K562 (cell line): ENCODE measurements around the gene PGLYRP4. TPM values are rescaled to one million over a fixed set of nuclear protein-coding genes. Genes with fewer than 3 reads are reported as not detected.

Experiments used
- DMBX1 ChIP-seq: fragments of 250-450 bp; sonication (Bioruptor Pico); IDR thresholded peaks from 2 replicates; pipeline ENCODE4 v1.8.0; 2022; ENCODE audit warnings: inconsistent platforms, mild to moderate bottlenecking, moderate library complexity, borderline replicate concordance
- DNMT1 ChIP-seq: fragments of 450-650 bp; IDR thresholded peaks from 2 replicates; pipeline ENCODE4 v1.6.1; 2016; ENCODE audit warnings: antibody characterized with exemption, mild to moderate bottlenecking
- FOXJ2 ChIP-seq: fragments of 200-800 bp; sonication (Bioruptor generic); IDR thresholded peaks from 2 replicates; pipeline ENCODE4 v1.6.1; 2016; ENCODE audit warnings: missing genetic modification characterization, missing compliant biosample characterization
- HLTF ChIP-seq: fragments of 450-650 bp; IDR thresholded peaks from 2 replicates; pipeline ENCODE4 v1.6.1; 2016
- HMG20B ChIP-seq: fragments of 250-450 bp; sonication (Bioruptor Pico); IDR thresholded peaks from 2 replicates; pipeline ENCODE4 v1.5.0; 2021; ENCODE audit warnings: mild to moderate bottlenecking
- HNRNPUL1 ChIP-seq: fragments of 200-400 bp; formaldehyde crosslinking; IDR thresholded peaks from 2 replicates; pipeline ENCODE4 v1.6.1; 2017; ENCODE audit warnings: low read length
- HOXB6 ChIP-seq: fragments of 250-450 bp; sonication (Bioruptor Pico); IDR thresholded peaks from 2 replicates; pipeline ENCODE4 v1.5.1; 2022; ENCODE audit warnings: mild to moderate bottlenecking, borderline replicate concordance
- JUND ChIP-seq, 2 experiments: IDR thresholded peaks; 2 replicates in 1 of 2; 3 replicates in 1 of 2; pipeline ENCODE4 v1.6.1; 2011; ENCODE audit warnings: borderline replicate concordance in 2 of 2, low read depth in 2 of 2, low read length in 2 of 2, improper control_type of control experiment in 1 of 2, missing biosample characterization in 1 of 2, missing genetic modification characterization in 1 of 2, missing genetic modification reagents in 1 of 2
- MBD2 ChIP-seq: sonication (generic); IDR thresholded peaks from 2 replicates; pipeline ENCODE4 v1.6.1; 2016; ENCODE audit warnings: low read depth, borderline replicate concordance
- MEF2D ChIP-seq: conservative IDR thresholded peaks from 2 replicates; pipeline ENCODE4 v1.6.1; 2016; ENCODE audit warnings: low read depth, missing genetic modification characterization, missing compliant biosample characterization
- NCOA4 ChIP-seq: fragments of 450-650 bp; IDR thresholded peaks from 2 replicates; pipeline ENCODE4 v1.6.1; 2018; ENCODE audit warnings: mild to moderate bottlenecking; ENCODE audit not compliant: partially characterized antibody
- NFE2 ChIP-seq: IDR thresholded peaks from 2 replicates; pipeline ENCODE4 v1.6.1; 2014; ENCODE audit warnings: antibody characterized with exemption, low read depth
- SMAD1 ChIP-seq: fragments of 150-350 bp; IDR thresholded peaks from 2 replicates; pipeline ENCODE4 v1.6.1; 2014; ENCODE audit warnings: low read length, low read depth; ENCODE audit not compliant: partially characterized antibody
- SMARCA4 ChIP-seq: fragments of 450-650 bp; IDR thresholded peaks from 2 replicates; pipeline ENCODE4 v1.6.1; 2016
- ZNF311 ChIP-seq: fragments of 250-450 bp; sonication (Bioruptor Pico); IDR thresholded peaks from 2 replicates; pipeline ENCODE4 v1.4.0; 2020; ENCODE audit warnings: mild to moderate bottlenecking, moderate library complexity
- ZNF408 ChIP-seq: fragments of 250-450 bp; sonication (Bioruptor Pico); IDR thresholded peaks from 2 replicates; pipeline ENCODE4 v1.4.0; 2020; ENCODE audit warnings: low read depth, mild to moderate bottlenecking, moderate library complexity
- polyA plus RNA-seq, 8 experiments: library from polyadenylated mRNA; depleted of rRNA in 4 of 8; stranded (reverse) in 5 of 8; unstranded in 3 of 8; fragments of >200 nt; fragmentation: Nextera tagmentation in 2 of 8; fragmentation: Illumina TruSeq in 1 of 8; extraction: Ambion mirVana in 2 of 8; extraction: Trizol in 1 of 8; gene quantifications; 2 replicates each; pipeline versions ENCODE4 v1.2.1 to v1.2.3, GENCODE V29; 2011 to 2014; ENCODE audit warnings: inconsistent platforms in 1 of 8, missing spikeins in 1 of 8
- total RNA-seq, 7 experiments: library from RNA; depleted of rRNA in 6 of 7; stranded (reverse); fragments of >200 nt in 6 of 7; fragmentation: Illumina TruSeq in 2 of 7; extraction: Trizol in 2 of 7; gene quantifications; 2 replicates each; pipeline versions ENCODE4 v1.2.1 to v1.2.3, GENCODE V29; 2011 to 2021; ENCODE audit warnings: low replicate concordance in 1 of 7
- TF ChIP-seq, protein P1 (sequence below): fragments of 200-400 bp; formaldehyde crosslinking; IDR thresholded peaks from 2 replicates; pipeline ENCODE4 v1.6.1; 2017; ENCODE audit warnings: mild to moderate bottlenecking, low read depth, low read length, moderate library complexity
- TF ChIP-seq, protein P2 (sequence below): fragments of 250-450 bp; sonication (Bioruptor Pico); IDR thresholded peaks from 2 replicates; pipeline ENCODE4 v1.4.0; 2020; ENCODE audit warnings: mild to moderate bottlenecking, moderate library complexity, borderline replicate concordance
- TF ChIP-seq, protein P3 (sequence below), 3 experiments: IDR thresholded peaks in 2 of 3; conservative IDR thresholded peaks in 1 of 3; 2 replicates each; pipeline ENCODE4 v1.5.1; 2011 to 2012; ENCODE audit warnings: low read length in 3 of 3, mild to moderate bottlenecking in 3 of 3, control low read depth in 2 of 3, improper control_type of control experiment in 1 of 3, inconsistent platforms in 1 of 3, low read depth in 1 of 3, mixed read lengths in 1 of 3, moderate library complexity in 1 of 3; ENCODE audit not compliant: insufficient read depth in 2 of 3

The PGLYRP4 gene
- total and polyA plus RNA-seq, 9 of the 15 experiments (the other 6 are each of a cell fraction or from before 2014, with no cell fraction given) = 0.06 to 0.13 (median 0.11) TPM; not detected in 6

DNA sequence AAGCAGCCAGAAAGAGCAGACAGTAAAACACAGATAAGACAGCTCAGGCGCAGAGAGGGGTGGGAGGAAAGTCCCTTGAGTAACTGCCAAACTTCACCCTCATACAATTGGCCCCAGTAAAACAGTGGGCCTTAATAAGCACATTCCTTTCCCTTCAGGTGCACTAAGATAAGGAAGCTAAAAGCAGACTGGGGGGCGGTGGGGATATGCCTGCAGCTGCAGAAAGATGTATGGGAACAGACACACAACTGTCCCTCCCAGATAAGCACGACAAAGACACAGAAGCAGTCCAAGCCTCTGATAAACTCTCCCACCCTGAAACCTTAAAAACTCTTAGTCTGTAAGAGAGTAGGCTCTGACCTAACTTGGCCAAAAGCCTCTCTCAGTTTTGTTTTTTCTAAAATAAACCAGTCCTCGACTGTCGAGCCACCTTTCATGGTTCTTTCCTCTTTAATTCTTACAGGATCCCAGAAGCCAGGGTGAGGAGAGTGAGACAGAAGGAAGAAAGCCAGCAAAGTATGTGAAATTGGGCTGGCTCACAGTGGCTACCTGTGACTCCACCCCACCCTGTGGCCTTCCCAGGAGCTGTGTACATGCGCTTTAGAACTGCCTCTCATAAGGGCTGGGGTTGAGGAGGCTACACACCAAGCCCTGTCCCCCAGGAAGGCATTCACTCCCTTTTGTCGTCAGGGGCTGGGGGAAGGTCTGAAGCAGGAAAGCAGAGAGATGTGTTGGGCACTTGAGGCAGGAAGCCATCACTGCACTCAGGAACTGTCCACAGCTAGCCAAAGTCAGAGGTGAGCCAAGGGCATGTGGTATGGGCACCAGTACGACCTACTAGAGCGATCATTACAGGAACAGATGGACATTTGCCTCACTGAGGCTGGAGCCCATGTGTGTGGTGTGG is 4.6 kb downstream of the PGLYRP4 start (continued):
- TF ChIP-seq HOXB6 (CRISPR knock-in tag) (no peak), DMBX1 (CRISPR knock-in tag) (peak; percentile 99), DNMT1 (0 out of 2 replicates have a peak, but pooled peaks have one; percentile 54), MBD2 (peak; percentile 91), JUND (IDR thresholded peaks at IDR 0.05; ENCODE audit: borderline replicate concordance, low read depth, low read length) (peak; percentile 74), JUND (tag; IDR thresholded peaks at IDR 0.05; ENCODE audit: borderline replicate concordance, low read depth, low read length) (peak; percentile 79; the same call in 1 of the 3 replicates), SMAD1 (peak; percentile 91), NFE2 (peak; percentile 87), ZNF311 (CRISPR knock-in tag) (peak; percentile 96), HLTF (peak; percentile 99), HNRNPUL1 (no peak), ZNF408 (CRISPR knock-in tag) (no peak), NCOA4 (peak; percentile 94), FOXJ2 (tag) (peak; percentile 96), HMG20B (CRISPR knock-in tag) (no peak), MEF2D (tag) (peak; percentile 97), SMARCA4 (peak; percentile 99)
- TF ChIP-seq, protein P1, sequence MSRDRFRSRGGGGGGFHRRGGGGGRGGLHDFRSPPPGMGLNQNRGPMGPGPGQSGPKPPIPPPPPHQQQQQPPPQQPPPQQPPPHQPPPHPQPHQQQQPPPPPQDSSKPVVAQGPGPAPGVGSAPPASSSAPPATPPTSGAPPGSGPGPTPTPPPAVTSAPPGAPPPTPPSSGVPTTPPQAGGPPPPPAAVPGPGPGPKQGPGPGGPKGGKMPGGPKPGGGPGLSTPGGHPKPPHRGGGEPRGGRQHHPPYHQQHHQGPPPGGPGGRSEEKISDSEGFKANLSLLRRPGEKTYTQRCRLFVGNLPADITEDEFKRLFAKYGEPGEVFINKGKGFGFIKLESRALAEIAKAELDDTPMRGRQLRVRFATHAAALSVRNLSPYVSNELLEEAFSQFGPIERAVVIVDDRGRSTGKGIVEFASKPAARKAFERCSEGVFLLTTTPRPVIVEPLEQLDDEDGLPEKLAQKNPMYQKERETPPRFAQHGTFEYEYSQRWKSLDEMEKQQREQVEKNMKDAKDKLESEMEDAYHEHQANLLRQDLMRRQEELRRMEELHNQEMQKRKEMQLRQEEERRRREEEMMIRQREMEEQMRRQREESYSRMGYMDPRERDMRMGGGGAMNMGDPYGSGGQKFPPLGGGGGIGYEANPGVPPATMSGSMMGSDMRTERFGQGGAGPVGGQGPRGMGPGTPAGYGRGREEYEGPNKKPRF = no peak
- TF ChIP-seq, protein P2, sequence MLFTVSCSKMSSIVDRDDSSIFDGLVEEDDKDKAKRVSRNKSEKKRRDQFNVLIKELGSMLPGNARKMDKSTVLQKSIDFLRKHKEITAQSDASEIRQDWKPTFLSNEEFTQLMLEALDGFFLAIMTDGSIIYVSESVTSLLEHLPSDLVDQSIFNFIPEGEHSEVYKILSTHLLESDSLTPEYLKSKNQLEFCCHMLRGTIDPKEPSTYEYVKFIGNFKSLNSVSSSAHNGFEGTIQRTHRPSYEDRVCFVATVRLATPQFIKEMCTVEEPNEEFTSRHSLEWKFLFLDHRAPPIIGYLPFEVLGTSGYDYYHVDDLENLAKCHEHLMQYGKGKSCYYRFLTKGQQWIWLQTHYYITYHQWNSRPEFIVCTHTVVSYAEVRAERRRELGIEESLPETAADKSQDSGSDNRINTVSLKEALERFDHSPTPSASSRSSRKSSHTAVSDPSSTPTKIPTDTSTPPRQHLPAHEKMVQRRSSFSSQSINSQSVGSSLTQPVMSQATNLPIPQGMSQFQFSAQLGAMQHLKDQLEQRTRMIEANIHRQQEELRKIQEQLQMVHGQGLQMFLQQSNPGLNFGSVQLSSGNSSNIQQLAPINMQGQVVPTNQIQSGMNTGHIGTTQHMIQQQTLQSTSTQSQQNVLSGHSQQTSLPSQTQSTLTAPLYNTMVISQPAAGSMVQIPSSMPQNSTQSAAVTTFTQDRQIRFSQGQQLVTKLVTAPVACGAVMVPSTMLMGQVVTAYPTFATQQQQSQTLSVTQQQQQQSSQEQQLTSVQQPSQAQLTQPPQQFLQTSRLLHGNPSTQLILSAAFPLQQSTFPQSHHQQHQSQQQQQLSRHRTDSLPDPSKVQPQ (CRISPR knock-in tag) = 0 out of 2 replicates have a peak, but pooled peaks have one; percentile 79
- TF ChIP-seq, protein P3, sequence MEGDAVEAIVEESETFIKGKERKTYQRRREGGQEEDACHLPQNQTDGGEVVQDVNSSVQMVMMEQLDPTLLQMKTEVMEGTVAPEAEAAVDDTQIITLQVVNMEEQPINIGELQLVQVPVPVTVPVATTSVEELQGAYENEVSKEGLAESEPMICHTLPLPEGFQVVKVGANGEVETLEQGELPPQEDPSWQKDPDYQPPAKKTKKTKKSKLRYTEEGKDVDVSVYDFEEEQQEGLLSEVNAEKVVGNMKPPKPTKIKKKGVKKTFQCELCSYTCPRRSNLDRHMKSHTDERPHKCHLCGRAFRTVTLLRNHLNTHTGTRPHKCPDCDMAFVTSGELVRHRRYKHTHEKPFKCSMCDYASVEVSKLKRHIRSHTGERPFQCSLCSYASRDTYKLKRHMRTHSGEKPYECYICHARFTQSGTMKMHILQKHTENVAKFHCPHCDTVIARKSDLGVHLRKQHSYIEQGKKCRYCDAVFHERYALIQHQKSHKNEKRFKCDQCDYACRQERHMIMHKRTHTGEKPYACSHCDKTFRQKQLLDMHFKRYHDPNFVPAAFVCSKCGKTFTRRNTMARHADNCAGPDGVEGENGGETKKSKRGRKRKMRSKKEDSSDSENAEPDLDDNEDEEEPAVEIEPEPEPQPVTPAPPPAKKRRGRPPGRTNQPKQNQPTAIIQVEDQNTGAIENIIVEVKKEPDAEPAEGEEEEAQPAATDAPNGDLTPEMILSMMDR (IDR thresholded peaks at IDR 0.05 in 2 of 3, conservative IDR thresholded peaks at IDR 0.05 in 1 of 3; ENCODE audit: insufficient read depth in 2 of 3, low read depth in 1 of 3, low read length in 3 of 3) = no peak; a peak in 1 of 6 replicates
